H1 (cell line): Measurements from ENCODE around the gene NXN. TPM values are rescaled to one million over a fixed set of nuclear protein-coding genes. Genes with fewer than 3 reads are reported as not detected.

Source experiments
- ZNF274 ChIP-seq: IDR thresholded peaks from 2 replicates; pipeline ENCODE4 v1.7.0; 2012; ENCODE audit warnings: low read length, borderline replicate concordance; ENCODE audit errors: extremely low read depth
- polyA plus RNA-seq, 7 experiments: library from polyadenylated mRNA; depleted of rRNA in 3 of 7; stranded (reverse) in 5 of 7; unstranded in 2 of 7; fragments of >200 nt in 5 of 7; fragments of 200-250 nt in 2 of 7; gene quantifications; 1 replicate in 5 of 7; 2 replicates in 1 of 7; 4 replicates in 1 of 7; pipeline versions ENCODE4 v1.2.1 to v1.2.3, GENCODE V29; 2011 to 2013; ENCODE audit warnings: missing spikeins in 2 of 7, mixed read lengths in 2 of 7
- total RNA-seq: library from RNA; stranded (reverse); fragmentation: NEBNext Ultra II Directional; extraction: Animal tissue kit (Norgen Biotek cat#: 25700); gene quantifications from 2 replicates; pipeline ENCODE4 v1.2.1, GENCODE V29; 2021

Gene NXN
- total and polyA plus RNA-seq, 2 of the 8 experiments (the other 6 are each of a cell fraction or from before 2014, with no cell fraction given): 94.1 to 107 TPM

GRCh38 chr17:812638-813204 is 166.9 kb downstream of the NXN start (continued):
- no peak for TF ChIP-seq ZNF274
